Fibroblast of lung (primary cell): ENCODE measurements around the gene MAML3. TPM values are rescaled to one million over a fixed set of nuclear protein-coding genes. Genes with fewer than 3 reads are reported as not detected.

Source experiments
- DNase-seq, 2 donors: peaks; one replicate each; pipeline versions ENCODE4 v3.0.0 to v3.0.0-alpha.2; 2010; ENCODE audit warnings: low read depth in 2 of 2
- H2AFZ ChIP-seq: 2 replicates; pipeline ENCODE4 v1.5.1; 2012; ENCODE audit warnings: low read length, control low read depth, inconsistent platforms
- H3K27ac ChIP-seq: 2 replicates; pipeline ENCODE4 v1.5.1; 2011; ENCODE audit warnings: low read length, control low read depth; ENCODE audit not compliant: insufficient read depth
- H3K27me3 ChIP-seq: 2 replicates; pipeline ENCODE4 v1.5.1; 2011; ENCODE audit warnings: mild to moderate bottlenecking, low read length; ENCODE audit not compliant: control insufficient read depth, insufficient read depth
- H3K36me3 ChIP-seq: 2 replicates; pipeline ENCODE4 v1.5.1; 2011; ENCODE audit warnings: low read length; ENCODE audit not compliant: control insufficient read depth, insufficient read depth
- H3K4me1 ChIP-seq: 2 replicates; pipeline ENCODE4 v1.5.1; 2011; ENCODE audit warnings: low read length; ENCODE audit not compliant: control insufficient read depth, insufficient read depth; ENCODE audit errors: extremely low read depth
- H3K4me2 ChIP-seq: 2 replicates; pipeline ENCODE4 v1.5.1; 2011; ENCODE audit warnings: low read length, control low read depth; ENCODE audit not compliant: insufficient read depth; ENCODE audit errors: extremely low read depth
- H3K4me3 ChIP-seq, 4 experiments: fragments of 200-600 bp in 1 of 4; sonication (generic) in 1 of 4; replicated peaks in 1 of 4; 2 replicates each; pipeline ENCODE4 v1.5.1; 2011 to 2016; ENCODE audit warnings: low read length in 4 of 4, low read depth in 3 of 4, mild to moderate bottlenecking in 3 of 4, control low read depth in 2 of 4, inconsistent platforms in 1 of 4, mixed read lengths in 1 of 4; ENCODE audit not compliant: insufficient read depth in 1 of 4; ENCODE audit errors: control extremely low read depth in 1 of 4
- H3K79me2 ChIP-seq: 2 replicates; pipeline ENCODE4 v1.5.1; 2012; ENCODE audit warnings: mild to moderate bottlenecking, low read length, inconsistent platforms; ENCODE audit not compliant: control insufficient read depth, insufficient read depth
- H3K9ac ChIP-seq: 2 replicates; pipeline ENCODE4 v1.5.1; 2011; ENCODE audit warnings: mild to moderate bottlenecking, low read length, control low read depth; ENCODE audit not compliant: insufficient read depth
- H3K9me3 ChIP-seq: 2 replicates; pipeline ENCODE4 v1.5.1; 2012; ENCODE audit warnings: low read depth, low read length; ENCODE audit not compliant: control insufficient read depth, insufficient read depth
- H4K20me1 ChIP-seq: 2 replicates; pipeline ENCODE4 v1.5.1; 2011; ENCODE audit warnings: low read length; ENCODE audit not compliant: control insufficient read depth, insufficient read depth; ENCODE audit errors: extremely low read depth
- EZH2 ChIP-seq: IDR thresholded peaks from 2 replicates; pipeline ENCODE4 v1.5.1; 2012; ENCODE audit warnings: low read length, control low read depth, mild to moderate bottlenecking; ENCODE audit errors: missing control alignments
- polyA plus RNA-seq, 2 donors: library from polyadenylated mRNA; depleted of rRNA in 1 of 2; stranded (reverse) in 1 of 2; unstranded in 1 of 2; fragments of >200 nt; gene quantifications; 2 replicates each; pipeline ENCODE4 v1.2.1, GENCODE V29; 2011 to 2012; ENCODE audit warnings: missing spikeins in 1 of 2
- total RNA-seq: library from RNA; depleted of rRNA; stranded (reverse); fragments of >200 nt; gene quantifications from 2 replicates; pipeline ENCODE4 v1.2.1, GENCODE V29; 2014
- TF ChIP-seq, protein P1 (sequence below), 2 donors: IDR thresholded peaks in 1 of 2; conservative IDR thresholded peaks in 1 of 2; 1 replicate in 1 of 2; 2 replicates in 1 of 2; pipeline ENCODE4 v1.5.1; 2011 to 2012; ENCODE audit warnings: low read length in 2 of 2, control low read depth in 1 of 2, inconsistent platforms in 1 of 2, low read depth in 1 of 2, mild to moderate bottlenecking in 1 of 2

MAML3 gene
- total and polyA plus RNA-seq, 2 donors (not counting 1 experiment from before 2014, with no cell fraction given): 2.0 to 2.8 TPM

DNA sequence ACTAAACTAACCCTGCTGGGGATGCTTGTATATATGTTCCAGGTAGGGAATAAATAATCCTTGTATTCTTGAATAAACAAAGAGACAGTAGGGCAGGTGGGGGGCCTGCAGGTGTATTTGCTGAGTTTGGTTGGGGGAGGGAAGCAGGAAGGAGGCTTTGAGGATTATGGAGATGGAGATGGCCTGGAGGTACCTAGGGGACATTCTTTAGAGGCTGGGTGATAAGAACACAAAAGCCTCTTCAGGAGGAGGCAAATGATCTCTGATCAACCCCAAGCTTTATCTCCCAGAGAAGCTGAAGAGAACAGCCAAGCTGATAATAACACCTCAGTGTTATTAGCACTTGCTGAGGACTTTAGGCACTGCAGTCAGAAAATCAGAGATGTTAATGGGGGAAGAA is 300.7 kb downstream of the MAML3 start:
- no peak for DNase-seq
- Histone ChIP-seq H3K79me2 (no peaks in the 10 kb centered on the region), H3K36me3 (no peaks in the 10 kb centered on the region), H3K27ac (no peak overlapping the region), H3K27me3 (no peaks in the 10 kb centered on the region), H3K4me2 (no peak overlapping the region), H3K9me3 (no peaks in the 10 kb centered on the region), H3K4me3 (no peak overlapping the region), H3K9ac (no peak overlapping the region), H3K4me1 (no peaks in the 10 kb centered on the region), H2AFZ (no peak overlapping the region), H4K20me1 (no peaks in the 10 kb centered on the region)
- TF ChIP-seq, protein P1, sequence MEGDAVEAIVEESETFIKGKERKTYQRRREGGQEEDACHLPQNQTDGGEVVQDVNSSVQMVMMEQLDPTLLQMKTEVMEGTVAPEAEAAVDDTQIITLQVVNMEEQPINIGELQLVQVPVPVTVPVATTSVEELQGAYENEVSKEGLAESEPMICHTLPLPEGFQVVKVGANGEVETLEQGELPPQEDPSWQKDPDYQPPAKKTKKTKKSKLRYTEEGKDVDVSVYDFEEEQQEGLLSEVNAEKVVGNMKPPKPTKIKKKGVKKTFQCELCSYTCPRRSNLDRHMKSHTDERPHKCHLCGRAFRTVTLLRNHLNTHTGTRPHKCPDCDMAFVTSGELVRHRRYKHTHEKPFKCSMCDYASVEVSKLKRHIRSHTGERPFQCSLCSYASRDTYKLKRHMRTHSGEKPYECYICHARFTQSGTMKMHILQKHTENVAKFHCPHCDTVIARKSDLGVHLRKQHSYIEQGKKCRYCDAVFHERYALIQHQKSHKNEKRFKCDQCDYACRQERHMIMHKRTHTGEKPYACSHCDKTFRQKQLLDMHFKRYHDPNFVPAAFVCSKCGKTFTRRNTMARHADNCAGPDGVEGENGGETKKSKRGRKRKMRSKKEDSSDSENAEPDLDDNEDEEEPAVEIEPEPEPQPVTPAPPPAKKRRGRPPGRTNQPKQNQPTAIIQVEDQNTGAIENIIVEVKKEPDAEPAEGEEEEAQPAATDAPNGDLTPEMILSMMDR (conservative IDR thresholded peaks at IDR 0.05 in 1 of 2, IDR thresholded peaks at IDR 0.05 in 1 of 2; ENCODE audit: low read depth in 1 of 2, low read length in 2 of 2): no peak
- no peak for TF ChIP-seq EZH2

- H3K36me3 ChIP-seq: no peaks in the 10 kb centered on the region
- H3K4me3 ChIP-seq: no peak overlapping the region
- no peak overlapping the region for H2AFZ ChIP-seq
- TF ChIP-seq, protein P1 (conservative IDR thresholded peaks at IDR 0.05 in 1 of 2, IDR thresholded peaks at IDR 0.05 in 1 of 2; ENCODE audit: low read depth in 1 of 2, low read length in 2 of 2): no peak
- TF ChIP-seq EZH2: no peak
- no peaks in the 10 kb centered on the region for H3K4me1 ChIP-seq
- no peaks in the 10 kb centered on the region for H4K20me1 ChIP-seq
- H3K27ac ChIP-seq: no peak overlapping the region
- no peaks in the 10 kb centered on the region for H3K79me2 ChIP-seq
- no peak overlapping the region for H3K9ac ChIP-seq
- no peaks in the 10 kb centered on the region for H3K27me3 ChIP-seq
- no peaks in the 10 kb centered on the region for H3K9me3 ChIP-seq
- no peak overlapping the region for H3K4me2 ChIP-seq
- DNase-seq: no peak
Observed at GRCh38 chr4:139852612-139853269, 301.2 kb downstream of the MAML3 start.

DNA sequence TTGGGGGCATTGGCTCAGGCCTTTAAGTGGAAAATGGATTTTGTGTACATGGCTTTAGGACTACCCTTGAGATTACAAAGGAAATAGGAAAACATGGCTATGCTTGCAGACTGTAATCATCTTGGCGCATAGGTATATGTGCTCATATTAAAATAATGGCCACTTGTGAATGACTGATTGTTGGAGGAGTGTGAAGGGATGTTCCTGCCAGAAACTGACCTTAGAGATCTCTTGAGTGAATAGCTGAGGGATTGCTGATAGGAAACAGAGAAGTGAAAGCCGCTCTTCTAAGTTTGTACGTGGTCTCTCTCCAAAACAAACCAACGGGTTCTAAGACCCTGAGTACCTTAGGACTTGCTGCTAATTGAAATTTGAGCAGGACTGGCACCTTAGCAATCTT is 302.3 kb downstream of the MAML3 start:
- no peak overlapping the region for H3K27ac ChIP-seq
- H2AFZ ChIP-seq: no peak overlapping the region
- H3K9ac ChIP-seq: no peak overlapping the region
- no peak for TF ChIP-seq EZH2
- TF ChIP-seq, protein P1 (conservative IDR thresholded peaks at IDR 0.05 in 1 of 2, IDR thresholded peaks at IDR 0.05 in 1 of 2; ENCODE audit: low read depth in 1 of 2, low read length in 2 of 2): no peak
- no peaks in the 10 kb centered on the region for H4K20me1 ChIP-seq
- H3K27me3 ChIP-seq: no peaks in the 10 kb centered on the region
- no peak overlapping the region for H3K4me2 ChIP-seq
- H3K9me3 ChIP-seq: no peaks in the 10 kb centered on the region
- H3K79me2 ChIP-seq: no peaks in the 10 kb centered on the region
- no peak for DNase-seq
- H3K4me3 ChIP-seq: no peak overlapping the region
- no peaks in the 10 kb centered on the region for H3K4me1 ChIP-seq
- no peaks in the 10 kb centered on the region for H3K36me3 ChIP-seq
